ENCODE data around the gene MYCN. TPM values are rescaled to one million over a fixed set of nuclear protein-coding genes. Genes with fewer than 3 reads are reported as not detected.

Gene MYCN
- total RNA-seq, 6 donors from 2014 or later = 0.20 to 0.67 (median 0.52) TPM; not detected in 3

DNA sequence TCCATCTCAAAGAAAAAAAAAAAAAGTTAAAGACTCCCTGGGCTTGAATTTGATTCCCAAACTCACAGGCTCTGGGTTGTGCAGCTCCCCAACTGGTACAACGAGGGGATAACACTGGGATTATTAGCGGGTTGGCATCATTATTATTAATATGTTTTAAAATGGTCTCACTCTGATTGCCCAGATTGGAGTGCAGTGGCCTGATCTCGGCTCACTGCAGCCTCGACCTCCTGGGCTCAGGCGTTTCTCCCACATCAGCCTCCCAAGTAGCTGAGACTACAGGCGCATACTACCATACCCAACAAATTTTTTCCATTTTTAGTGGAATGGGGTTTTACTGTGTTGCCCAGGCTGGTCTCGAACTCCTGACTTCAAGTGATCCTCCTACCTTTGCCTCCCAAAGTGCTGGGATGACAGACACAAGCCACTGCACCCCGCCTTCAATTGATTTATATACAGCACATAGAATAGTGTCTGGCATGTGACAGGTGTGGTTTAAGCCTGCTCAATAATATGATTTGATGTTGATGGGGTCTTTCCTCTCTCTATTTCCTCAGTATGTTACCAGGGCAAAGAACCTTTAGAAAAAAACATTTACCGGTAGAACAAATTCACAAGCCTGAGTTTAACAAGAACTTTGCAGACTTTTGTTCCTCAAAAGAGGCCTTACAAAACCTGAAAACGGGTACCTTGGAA lies 12.2 kb downstream of the MYCN start:
- WGBS, 2 donors = 92 to 95% methylated on average over 10 of the region's 10 CpGs
- no peak for TF ChIP-seq POLR2AphosphoS5 (IDR thresholded peaks at IDR 0.05)
- TF ChIP-seq, protein P1, sequence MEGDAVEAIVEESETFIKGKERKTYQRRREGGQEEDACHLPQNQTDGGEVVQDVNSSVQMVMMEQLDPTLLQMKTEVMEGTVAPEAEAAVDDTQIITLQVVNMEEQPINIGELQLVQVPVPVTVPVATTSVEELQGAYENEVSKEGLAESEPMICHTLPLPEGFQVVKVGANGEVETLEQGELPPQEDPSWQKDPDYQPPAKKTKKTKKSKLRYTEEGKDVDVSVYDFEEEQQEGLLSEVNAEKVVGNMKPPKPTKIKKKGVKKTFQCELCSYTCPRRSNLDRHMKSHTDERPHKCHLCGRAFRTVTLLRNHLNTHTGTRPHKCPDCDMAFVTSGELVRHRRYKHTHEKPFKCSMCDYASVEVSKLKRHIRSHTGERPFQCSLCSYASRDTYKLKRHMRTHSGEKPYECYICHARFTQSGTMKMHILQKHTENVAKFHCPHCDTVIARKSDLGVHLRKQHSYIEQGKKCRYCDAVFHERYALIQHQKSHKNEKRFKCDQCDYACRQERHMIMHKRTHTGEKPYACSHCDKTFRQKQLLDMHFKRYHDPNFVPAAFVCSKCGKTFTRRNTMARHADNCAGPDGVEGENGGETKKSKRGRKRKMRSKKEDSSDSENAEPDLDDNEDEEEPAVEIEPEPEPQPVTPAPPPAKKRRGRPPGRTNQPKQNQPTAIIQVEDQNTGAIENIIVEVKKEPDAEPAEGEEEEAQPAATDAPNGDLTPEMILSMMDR (IDR thresholded peaks at IDR 0.05) = no peak
- TF ChIP-seq EP300 (IDR thresholded peaks at IDR 0.05) = no peak
- TF ChIP-seq POLR2A (IDR thresholded peaks at IDR 0.05) = no peak
- DNase-seq (no peak), ATAC-seq (ENCODE audit: low FRiP score in 2 of 2) (no peak)
- Histone ChIP-seq H3K4me1 (no peaks in the 10 kb centered on the region), H3K36me3 (no peaks in the 10 kb centered on the region), H3K27me3 (no peaks in the 10 kb centered on the region), H3K9me3 (no peaks in the 10 kb centered on the region), H3K27ac (no peak overlapping the region), H3K4me3 (no peak overlapping the region)

DNA sequence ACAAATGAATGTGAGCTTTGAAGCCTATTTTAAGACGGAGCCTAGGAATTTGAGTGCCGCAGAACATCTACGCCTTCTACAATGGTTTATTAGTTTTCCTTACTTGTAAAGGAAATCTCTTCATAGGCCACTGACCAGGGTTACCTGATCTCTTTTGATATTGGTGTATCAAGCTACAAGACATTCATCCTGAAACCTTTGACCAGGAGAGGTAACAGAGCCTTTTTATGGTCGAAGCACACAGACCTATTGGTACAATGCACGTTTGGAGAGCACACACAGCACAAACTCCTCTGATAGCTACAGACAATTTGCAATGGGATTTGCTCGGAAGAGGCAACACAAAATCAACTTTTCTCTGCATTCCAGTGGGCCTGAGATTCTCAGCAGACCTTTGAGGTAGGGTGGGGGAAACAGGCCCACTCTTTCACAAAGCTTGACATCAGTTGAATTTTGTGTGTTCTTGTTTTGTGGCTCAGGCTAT lies 12.8 kb downstream of the MYCN start:
- no peaks in the 10 kb centered on the region for H3K4me1 ChIP-seq
- H3K9me3 ChIP-seq = no peaks in the 10 kb centered on the region
- WGBS, 2 donors = 90 to 96% methylated on average over 6 of the region's 6 CpGs
- H3K36me3 ChIP-seq = no peaks in the 10 kb centered on the region
- no peak overlapping the region for H3K4me3 ChIP-seq
- H3K27me3 ChIP-seq = no peaks in the 10 kb centered on the region
- no peak for TF ChIP-seq EP300 (IDR thresholded peaks at IDR 0.05)
- TF ChIP-seq POLR2AphosphoS5 (IDR thresholded peaks at IDR 0.05) = no peak
- TF ChIP-seq, protein P1 (IDR thresholded peaks at IDR 0.05) = no peak
- no peak for TF ChIP-seq POLR2A (IDR thresholded peaks at IDR 0.05)
- ATAC-seq (ENCODE audit: low FRiP score in 2 of 2) (no peak), DNase-seq (no peak)
- H3K27ac ChIP-seq = no peak overlapping the region

DNA sequence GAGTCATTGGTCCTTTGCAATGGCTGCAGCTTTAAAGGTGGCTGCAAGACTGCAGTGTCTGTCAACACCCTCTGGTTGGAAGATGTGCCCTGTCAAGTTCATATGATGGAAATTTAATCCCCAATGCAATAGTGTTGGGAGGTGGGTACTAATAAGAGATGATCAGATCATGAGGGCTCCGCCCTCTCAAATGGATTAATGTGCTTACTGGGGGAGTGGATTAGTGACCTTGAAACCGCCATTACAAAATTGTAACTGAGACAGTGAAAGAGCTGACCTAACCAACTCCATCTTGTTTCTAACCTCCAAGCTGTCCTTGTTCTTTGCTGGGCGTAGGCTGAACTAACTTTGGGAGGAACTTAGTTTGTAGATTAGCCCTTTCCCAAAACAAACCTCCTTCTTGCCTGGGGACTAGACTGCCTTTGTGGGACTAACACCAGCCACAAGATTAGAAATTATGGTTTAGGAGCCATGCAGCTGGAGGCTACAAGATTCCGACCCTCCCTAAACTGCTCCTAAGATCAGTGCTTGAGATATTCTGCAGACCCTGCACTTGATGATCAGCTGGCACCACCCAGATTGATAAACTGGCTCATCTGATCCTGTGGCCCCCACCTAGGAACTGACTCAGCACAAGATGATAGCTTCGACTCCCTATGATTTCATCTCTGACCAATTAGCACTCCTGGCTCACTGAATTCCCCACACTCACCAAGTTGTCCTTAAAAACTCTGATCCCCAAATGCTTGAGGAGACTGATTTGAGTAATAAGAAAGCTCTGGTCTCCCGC lies 13.7 kb downstream of the MYCN start:
- Histone ChIP-seq H3K27ac (no peak overlapping the region), H3K4me3 (no peak overlapping the region), H3K27me3 (no peaks in the 10 kb centered on the region), H3K36me3 (no peaks in the 10 kb centered on the region), H3K4me1 (no peaks in the 10 kb centered on the region), H3K9me3 (no peaks in the 10 kb centered on the region)
- ATAC-seq (ENCODE audit: low FRiP score in 2 of 2) = no peak
- DNase-seq = no peak
- TF ChIP-seq, protein P1 (IDR thresholded peaks at IDR 0.05) = no peak
- TF ChIP-seq POLR2A (IDR thresholded peaks at IDR 0.05) = no peak
- TF ChIP-seq POLR2AphosphoS5 (IDR thresholded peaks at IDR 0.05) = no peak
- no peak for TF ChIP-seq EP300 (IDR thresholded peaks at IDR 0.05)
- WGBS, 2 donors = 90 to 92% methylated on average over 6 of the region's 6 CpGs

DNA sequence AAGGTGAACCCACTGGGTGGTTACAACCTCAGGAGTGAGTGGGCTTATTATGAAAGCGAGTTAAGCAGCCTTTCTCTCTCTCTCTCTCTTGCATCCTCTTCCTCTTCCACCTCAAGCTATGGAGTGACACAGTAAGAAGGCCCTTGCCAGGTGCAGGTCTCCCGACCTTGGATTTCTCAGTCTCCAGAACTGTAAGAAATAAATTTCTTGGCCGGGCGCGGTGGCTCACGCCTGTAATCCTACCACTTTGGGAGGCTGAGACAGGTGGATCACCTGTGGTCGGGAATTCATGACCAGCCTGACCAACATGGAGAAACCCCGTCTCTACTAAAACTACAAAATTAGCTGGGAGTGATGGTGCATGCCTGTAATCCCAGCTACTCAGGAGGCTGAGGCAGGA lies 14.4 kb downstream of the MYCN start:
- Histone ChIP-seq H3K27me3 (no peaks in the 10 kb centered on the region), H3K4me3 (no peak overlapping the region), H3K4me1 (no peaks in the 10 kb centered on the region), H3K27ac (no peak overlapping the region), H3K36me3 (no peaks in the 10 kb centered on the region), H3K9me3 (no peaks in the 10 kb centered on the region)
- 95 to 96% methylated on average over 8 of the region's 8 CpGs for WGBS, 2 donors
- no peak for DNase-seq
- ATAC-seq (ENCODE audit: low FRiP score in 2 of 2) = no peak
- TF ChIP-seq POLR2A (IDR thresholded peaks at IDR 0.05) (no peak), EP300 (IDR thresholded peaks at IDR 0.05) (no peak), POLR2AphosphoS5 (IDR thresholded peaks at IDR 0.05) (no peak)
- TF ChIP-seq, protein P1 (IDR thresholded peaks at IDR 0.05) = no peak
